Measurements from ENCODE around the gene WDR27.
A peak's percentile ranks its signal among the peaks of the same experiment; 100 is the strongest.
"Not testable (repeated sequence)": the region's sequence is repeated elsewhere in the genome, so short reads cannot be mapped to it uniquely, and the experiment has no call there.

Gene WDR27

GRCh38 chr6:169457762-169458161 is 244.1 kb downstream of the WDR27 start:
- DNase-seq = no peak

DNA sequence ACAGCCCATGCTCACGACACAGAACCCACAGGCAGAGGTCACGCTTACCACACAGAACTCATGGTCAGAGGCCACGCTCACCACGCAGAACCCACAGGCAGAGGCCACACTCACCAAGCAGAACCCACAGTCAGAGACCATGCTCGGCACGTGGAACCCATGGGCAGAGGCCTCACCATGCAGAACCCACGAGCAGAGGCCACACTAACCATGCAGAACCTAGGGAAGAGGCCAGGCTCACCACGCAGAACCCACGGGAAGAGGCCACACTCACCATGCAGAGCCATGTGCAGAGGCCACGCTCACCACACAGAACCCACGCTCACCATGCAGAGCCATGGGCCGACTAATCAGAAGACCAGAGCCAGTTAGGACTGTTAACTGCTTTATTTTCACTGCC is 245.0 kb downstream of the WDR27 start:
- DNase-seq = no peak

DNA sequence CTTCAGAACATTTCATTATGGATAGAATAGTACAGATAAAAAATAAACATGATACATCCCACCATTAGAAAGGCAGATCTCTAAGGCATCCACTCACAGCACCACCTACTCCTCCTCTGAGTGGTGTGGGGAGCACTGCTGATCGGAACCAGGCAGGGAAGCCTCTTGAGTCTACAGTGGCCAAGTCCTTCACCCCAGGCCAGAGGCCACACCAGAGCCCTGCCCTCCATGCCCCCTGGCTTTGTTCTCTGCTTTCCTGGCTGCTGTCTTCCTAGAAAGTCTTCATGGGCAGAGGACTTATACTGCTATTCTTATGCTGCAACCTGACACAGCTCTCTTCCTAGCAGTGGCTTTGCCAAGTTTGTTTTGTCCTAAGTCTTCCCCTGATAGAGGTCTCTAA is 246.4 kb downstream of the WDR27 start:
- no peak for DNase-seq

DNA sequence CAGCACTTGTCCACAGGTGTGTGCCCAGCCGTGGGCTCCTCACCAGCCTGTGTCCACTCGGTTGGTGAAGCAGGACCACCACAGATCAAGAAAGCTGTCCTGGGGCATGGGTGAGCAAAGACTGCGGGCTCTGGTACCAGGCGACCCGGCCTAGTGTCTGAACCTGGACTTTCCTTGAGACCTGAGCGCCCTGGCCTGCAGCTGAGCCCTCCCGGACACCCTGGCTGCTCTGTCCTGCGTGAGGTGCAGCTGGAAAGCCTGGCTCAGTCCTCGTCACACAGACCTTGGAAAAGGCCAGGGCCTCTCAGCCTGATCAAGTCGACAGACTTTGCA is 247.0 kb downstream of the WDR27 start:
- DNase-seq = no peak

- no peak for DNase-seq
Observed at GRCh38 chr6:169454204-169454871, 247.5 kb downstream of the WDR27 start.

- DNase-seq = no peak
Observed at GRCh38 chr6:169452869-169453620, 248.8 kb downstream of the WDR27 start.

DNA sequence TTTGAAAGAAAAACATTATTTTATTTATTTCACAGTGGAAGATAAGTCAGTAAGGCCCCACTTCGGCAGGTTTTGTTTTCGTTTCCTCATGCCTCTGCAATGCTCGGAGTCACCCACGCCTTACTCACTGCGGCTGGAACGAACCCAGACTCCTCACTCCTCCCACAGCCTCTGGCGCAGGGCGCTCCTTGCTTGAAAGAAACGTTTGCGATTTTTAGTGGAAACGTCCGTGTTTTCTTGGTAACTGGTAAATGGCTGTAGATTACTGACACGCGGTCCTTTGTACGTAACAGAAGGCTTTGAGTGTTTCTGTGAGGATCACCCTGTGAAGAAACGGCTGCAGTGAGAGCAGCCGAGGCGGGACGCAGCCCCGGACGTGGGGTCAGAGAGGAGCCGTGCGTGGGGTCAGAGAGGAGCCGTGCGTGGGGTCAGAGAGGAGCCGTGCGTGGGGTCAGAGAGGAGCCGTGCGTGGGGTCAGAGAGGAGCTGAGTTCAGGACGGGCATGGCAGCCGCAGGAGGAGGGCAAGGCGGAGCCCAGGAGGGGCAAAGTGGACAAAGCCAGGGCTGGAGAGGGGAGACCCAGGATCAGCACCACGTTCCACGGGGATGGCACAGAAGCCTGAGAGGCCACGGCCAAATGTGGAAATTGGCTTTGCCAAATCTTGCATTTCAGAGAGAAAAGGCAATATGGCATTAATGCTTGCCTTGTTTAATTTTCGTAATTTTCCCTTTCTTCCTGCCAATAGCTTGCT is 249.5 kb downstream of the WDR27 start:
- DNase-seq = no peak

GRCh38 chr6:169451065-169451838 is 250.6 kb downstream of the WDR27 start:
- DNase-seq = no peak

GRCh38 chr6:169450097-169450496 is 251.7 kb downstream of the WDR27 start:
- no peak for DNase-seq

DNA sequence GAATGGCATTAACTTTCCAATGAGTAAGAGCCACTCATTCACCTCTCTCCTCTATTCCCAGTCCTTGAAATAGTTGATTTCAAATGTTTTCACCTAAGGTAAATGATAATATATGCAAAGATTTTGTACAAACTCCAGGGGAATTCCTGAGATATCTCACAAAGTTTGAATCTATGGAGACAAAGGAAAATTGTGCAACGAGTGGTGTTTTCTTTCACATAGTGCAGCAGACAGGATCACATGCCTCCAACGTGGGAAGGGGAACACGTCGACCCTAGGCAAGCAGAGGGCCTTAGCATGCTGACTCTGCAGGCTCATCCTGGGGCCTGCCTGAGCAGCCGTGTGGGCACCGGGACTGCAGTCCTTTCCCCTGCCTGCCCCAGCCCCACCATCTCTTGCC is 252.6 kb downstream of the WDR27 start:
- no peak for DNase-seq

DNA sequence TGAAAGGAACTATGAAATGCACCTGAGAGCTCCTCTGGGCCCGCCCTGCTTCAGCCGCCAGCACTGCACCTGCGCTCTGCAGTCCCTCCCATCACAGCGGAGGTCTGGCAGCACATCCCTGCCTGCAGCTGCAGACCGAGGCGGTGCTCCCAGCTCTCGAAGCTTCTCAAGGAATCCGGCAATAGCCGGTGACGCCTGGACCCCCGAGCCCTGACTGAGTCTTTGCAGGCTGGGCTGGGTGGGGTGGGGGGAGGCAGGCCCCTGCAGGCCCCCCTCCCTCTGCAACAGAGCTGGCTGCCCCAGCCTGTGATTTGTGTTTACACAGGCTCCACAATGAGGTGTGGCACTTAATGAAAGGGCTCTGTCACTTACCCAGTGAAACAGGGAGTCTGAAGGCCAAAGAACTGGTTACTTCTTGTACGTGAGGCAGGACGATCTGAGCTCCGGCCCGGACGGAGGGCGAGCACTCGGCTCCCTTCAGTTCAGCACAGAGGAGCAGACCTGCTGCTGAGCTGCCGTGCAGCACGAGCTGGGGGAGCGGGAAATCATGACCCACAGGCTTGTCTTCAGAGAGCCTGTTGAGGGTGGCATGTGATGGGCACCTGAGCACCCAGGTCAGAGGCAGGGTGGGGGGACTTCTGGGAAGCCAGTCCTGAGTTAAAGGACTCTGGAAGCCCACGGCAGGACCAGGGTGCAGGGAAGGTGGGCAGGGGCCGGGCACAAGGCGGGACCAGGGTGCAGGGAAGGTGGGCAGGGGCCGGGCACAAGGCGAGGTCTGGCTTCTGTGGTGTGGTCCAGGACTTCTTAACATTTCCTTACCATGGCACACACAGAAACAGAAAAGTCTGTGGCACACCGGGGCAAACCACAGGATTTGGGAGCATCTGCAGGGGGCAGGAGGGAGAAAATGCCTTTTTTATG is 255.9 kb downstream of the WDR27 start:
- peak; percentile 47 for DNase-seq

DNA sequence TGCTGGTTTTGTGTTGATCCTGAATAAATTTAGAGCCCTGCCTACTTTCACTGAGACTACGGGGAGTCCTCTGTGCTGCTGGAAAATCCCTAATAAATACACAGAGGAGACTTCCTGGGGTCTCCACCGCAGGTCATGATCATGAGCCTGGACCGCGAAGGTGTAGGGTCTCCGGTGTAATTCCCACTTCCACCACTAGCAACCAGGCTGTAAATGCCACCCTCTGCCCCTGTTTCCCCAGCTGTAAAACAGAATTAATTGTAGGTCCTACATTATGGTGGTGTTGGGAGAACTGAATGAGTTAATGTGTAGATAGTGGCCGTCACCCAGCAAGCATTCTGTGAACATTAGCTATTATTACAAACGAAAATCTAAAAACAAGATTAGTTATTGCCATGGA is 256.6 kb downstream of the WDR27 start:
- no peak for DNase-seq

DNA sequence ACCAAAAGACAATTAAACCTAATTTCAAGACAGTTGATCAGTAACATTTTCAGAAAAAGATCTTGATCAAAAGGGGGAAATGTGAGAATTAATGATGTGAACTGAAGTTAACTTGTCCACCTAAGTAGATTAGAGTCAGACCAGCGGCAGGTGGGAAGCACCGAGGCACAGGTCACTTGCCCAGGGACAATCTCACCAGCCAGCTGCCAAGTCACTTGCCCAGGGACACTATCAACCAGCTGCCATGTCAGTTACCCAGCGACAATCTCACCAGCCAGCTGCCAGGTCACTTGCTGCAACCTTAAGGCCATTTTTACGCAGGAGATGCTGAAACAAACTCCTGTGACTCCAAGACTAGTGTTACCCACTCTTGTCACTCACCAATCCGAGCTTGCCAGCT is 260.5 kb downstream of the WDR27 start:
- no peak for DNase-seq

- no peak for DNase-seq
Observed at GRCh38 chr6:169439710-169440109, 262.1 kb downstream of the WDR27 start.

DNA sequence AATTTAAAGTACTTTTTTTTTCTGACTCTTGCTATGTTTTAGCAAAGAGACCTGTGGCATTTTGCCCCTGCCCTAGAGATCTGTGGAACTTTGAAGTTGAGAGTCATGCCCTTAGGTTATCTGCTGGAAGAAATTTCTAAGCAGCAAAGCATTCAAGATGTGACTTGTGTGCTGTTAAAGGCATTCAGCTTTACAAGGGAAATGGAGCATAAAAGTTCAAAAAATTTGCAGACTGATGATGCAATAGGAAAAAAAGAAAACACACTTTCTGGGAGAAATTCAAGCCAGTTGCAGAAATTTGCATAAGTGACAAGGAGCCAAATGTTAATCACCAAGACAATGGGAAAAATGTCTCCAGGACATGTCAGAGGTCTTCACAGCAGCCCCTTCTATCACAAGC is 267.3 kb downstream of the WDR27 start:
- DNase-seq = not testable (repeated sequence)

- DNase-seq = no peak
Observed at GRCh38 chr6:169429001-169429400, 272.8 kb downstream of the WDR27 start.

DNA sequence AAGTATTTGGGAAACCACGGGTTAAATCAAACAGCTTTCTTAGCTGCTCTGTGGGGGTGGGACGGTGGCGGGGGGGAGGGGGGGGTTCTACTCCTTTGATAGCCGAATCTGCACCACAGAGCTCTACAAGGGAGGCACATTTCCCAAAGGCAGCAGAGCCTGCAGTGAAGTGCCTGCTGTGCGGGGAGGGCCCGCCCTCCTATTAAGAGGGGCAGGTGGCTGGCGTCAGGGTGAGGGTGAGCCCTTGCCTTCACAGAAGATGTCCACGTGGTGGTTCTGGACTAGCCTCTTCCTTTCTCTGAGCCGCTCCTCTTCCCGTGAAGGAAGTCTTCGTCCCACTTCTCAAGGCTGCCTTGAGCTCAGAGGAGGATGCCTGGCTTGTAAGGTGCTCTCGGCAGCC is 273.3 kb downstream of the WDR27 start:
- DNase-seq = no peak

DNA sequence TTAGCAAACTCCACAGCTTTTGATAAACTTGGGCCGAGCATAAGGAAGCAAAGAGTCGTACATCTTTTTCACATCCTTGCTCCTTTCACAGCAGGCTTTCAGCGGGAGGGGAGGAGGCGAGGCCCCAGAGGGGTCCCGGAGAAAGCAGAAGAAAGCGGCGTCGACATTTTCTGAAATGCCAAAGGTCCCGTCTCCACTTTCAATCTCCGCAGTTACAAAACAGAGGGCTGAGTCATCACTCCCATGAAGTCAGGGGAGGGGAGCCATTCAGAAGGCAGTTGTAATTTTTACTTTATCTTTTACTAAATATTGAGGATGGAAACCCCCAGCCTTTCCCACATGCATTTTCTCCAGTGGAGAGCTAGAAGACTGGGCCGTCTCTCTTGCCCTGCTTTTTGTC is 274.0 kb downstream of the WDR27 start:
- no peak for DNase-seq

GRCh38 chr6:169426611-169427010 is 275.2 kb downstream of the WDR27 start:
- DNase-seq = no peak

DNA sequence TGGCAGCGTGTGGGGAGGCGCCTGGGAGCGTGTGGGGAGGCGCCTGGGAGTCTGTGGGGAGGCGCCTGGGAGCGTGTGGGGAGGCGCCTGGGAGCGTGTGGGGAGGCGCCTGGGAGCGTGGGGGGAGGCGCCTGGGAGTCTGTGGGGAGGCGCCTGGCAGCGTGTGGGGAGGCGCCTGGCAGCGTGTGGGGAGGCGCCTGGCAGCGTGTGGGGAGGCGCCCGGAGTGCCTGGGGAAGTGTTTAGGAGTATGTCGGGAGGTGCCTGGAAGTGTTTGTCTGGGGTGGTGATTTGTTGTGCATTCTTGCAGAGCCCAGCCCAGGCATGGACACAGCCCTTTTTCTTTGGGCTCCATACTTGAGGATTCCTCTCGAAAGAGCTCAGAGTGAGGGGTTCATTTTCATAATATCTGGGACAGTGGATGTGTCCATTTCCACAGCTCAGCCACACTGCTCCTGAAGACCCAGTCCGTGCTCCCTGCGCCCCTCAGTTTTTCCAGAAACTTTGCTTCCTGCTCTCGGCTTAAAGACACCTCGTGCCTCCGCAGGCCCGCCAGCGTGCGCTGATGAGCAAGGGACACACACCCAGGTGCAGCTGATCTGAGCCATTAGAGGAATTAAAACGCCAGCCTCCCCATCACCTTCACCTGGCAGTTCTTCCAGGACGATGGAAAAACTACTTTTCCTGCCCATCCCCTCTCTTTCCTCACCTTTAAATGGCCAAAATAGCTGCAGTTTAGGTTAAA is 276.0 kb downstream of the WDR27 start:
- no peak for DNase-seq

- DNase-seq = no peak
Observed at GRCh38 chr6:169424821-169425240, 277.0 kb downstream of the WDR27 start.
